Neural cell (in vitro differentiated cells): Measurements from ENCODE around the gene FAM163B. TPM values are rescaled to one million over a fixed set of nuclear protein-coding genes. Genes with fewer than 3 reads are reported as not detected.

Experiments used
- H2AFZ ChIP-seq: fragments of 200-600, 300-800 bp; sonication (generic), shearing (Covaris generic); 2 replicates; pipeline ENCODE4 v1.6.0; 2014; ENCODE audit warnings: low read depth, mild to moderate bottlenecking, antibody characterized with exemption, low read length, moderate library complexity
- H3F3A ChIP-seq: fragments of 200-600 bp; shearing (Covaris generic); 2 replicates; pipeline ENCODE4 v1.6.1; 2016; ENCODE audit warnings: mild to moderate bottlenecking, moderate library complexity, mixed read lengths, antibody characterized with exemption, low read length; ENCODE audit not compliant: insufficient read depth, poor library complexity, severe bottlenecking
- H3K27ac ChIP-seq: fragments of 200-600, 300-800 bp; sonication (generic), shearing (Covaris generic); 2 replicates; pipeline ENCODE4 v1.5.1; 2014; ENCODE audit warnings: mild to moderate bottlenecking, low read length, moderate library complexity
- H3K27me3 ChIP-seq: fragments of 300-800, 200-600 bp; sonication (generic), shearing (Covaris generic); 2 replicates; pipeline ENCODE4 v1.6.0; 2014; ENCODE audit warnings: mild to moderate bottlenecking, low read depth, low read length, moderate library complexity; ENCODE audit not compliant: insufficient read depth
- H3K36me3 ChIP-seq: fragments of 300-800, 200-600 bp; sonication (generic), shearing (Covaris generic); 2 replicates; pipeline ENCODE4 v1.5.1; 2014; ENCODE audit warnings: mild to moderate bottlenecking, antibody characterized with exemption, low read length, moderate library complexity; ENCODE audit not compliant: insufficient read depth
- H3K4me2 ChIP-seq: fragments of 300-800, 200-600 bp; sonication (generic), shearing (Covaris generic); 2 replicates; pipeline ENCODE4 v1.6.0; 2014; ENCODE audit warnings: mild to moderate bottlenecking, low read length
- H3K4me3 ChIP-seq: fragments of 300-800, 200-600 bp; sonication (generic), shearing (Covaris generic); 2 replicates; pipeline ENCODE4 v1.5.1; 2014; ENCODE audit warnings: mild to moderate bottlenecking, low read length, moderate library complexity
- H3K79me2 ChIP-seq: fragments of 200-600 bp; shearing (Covaris generic); replicated peaks from 2 replicates; pipeline ENCODE4 v1.6.0; 2014; ENCODE audit warnings: mild to moderate bottlenecking, low read length, moderate library complexity; ENCODE audit not compliant: insufficient read depth
- H3K9ac ChIP-seq: fragments of 300-800, 200-600 bp; sonication (generic), shearing (Covaris generic); 2 replicates; pipeline ENCODE4 v1.6.1; 2016; ENCODE audit warnings: mild to moderate bottlenecking, low read length, mixed read lengths
- H3K9me2 ChIP-seq: fragments of 200-600 bp; shearing (Covaris generic); 2 replicates; pipeline ENCODE4 v1.6.1; 2016; ENCODE audit warnings: mild to moderate bottlenecking, low read length, mixed read lengths; ENCODE audit not compliant: insufficient read depth
- H3K9me3 ChIP-seq: fragments of 200-600, 300-800 bp; sonication (generic), shearing (Covaris generic); 2 replicates; pipeline ENCODE4 v1.6.1; 2016; ENCODE audit warnings: mild to moderate bottlenecking, mixed run types, low read length, moderate library complexity, mixed read lengths
- H4K20me1 ChIP-seq: fragments of 200-600 bp; shearing (Covaris generic); 2 replicates; pipeline ENCODE4 v1.6.1; 2016; ENCODE audit warnings: mild to moderate bottlenecking, mixed run types; ENCODE audit not compliant: insufficient read depth
- CTCF ChIP-seq: fragments of 450-650 bp; IDR thresholded peaks from 2 replicates; pipeline ENCODE4 v1.5.1; 2014; ENCODE audit warnings: antibody characterized with exemption, mild to moderate bottlenecking, moderate library complexity; ENCODE audit not compliant: poor library complexity, severe bottlenecking
- EP300 ChIP-seq: fragments of 450-650 bp; conservative IDR thresholded peaks from 2 replicates; pipeline ENCODE4 v1.6.1; 2014; ENCODE audit warnings: antibody characterized with exemption, mild to moderate bottlenecking, moderate library complexity; ENCODE audit not compliant: poor library complexity, severe bottlenecking
- EZH2 ChIP-seq: fragments of 200-600, 300-800 bp; shearing (Covaris generic), sonication (generic); IDR thresholded peaks from 2 replicates; pipeline ENCODE4 v1.6.1; 2014; ENCODE audit warnings: antibody characterized with exemption, low read length, borderline replicate concordance, mild to moderate bottlenecking; ENCODE audit not compliant: insufficient read depth, poor library complexity, severe bottlenecking
- MXI1 ChIP-seq: fragments of 450-650 bp; conservative IDR thresholded peaks from 2 replicates; pipeline ENCODE4 v1.6.1; 2014; ENCODE audit warnings: antibody characterized with exemption, mild to moderate bottlenecking; ENCODE audit not compliant: poor library complexity, severe bottlenecking
- POLR2AphosphoS5 ChIP-seq: IDR thresholded peaks from 2 replicates; pipeline ENCODE4 v1.6.1; 2012
- RAD21 ChIP-seq: fragments of 450-650 bp; conservative IDR thresholded peaks from 2 replicates; pipeline ENCODE4 v1.6.1; 2014; ENCODE audit warnings: antibody characterized with exemption, mild to moderate bottlenecking, moderate library complexity
- REST ChIP-seq: IDR thresholded peaks from 2 replicates; pipeline ENCODE4 v1.6.1; 2012; ENCODE audit warnings: borderline replicate concordance
- SMC3 ChIP-seq: fragments of 450-650 bp; conservative IDR thresholded peaks from 2 replicates; pipeline ENCODE4 v1.6.1; 2014; ENCODE audit warnings: antibody characterized with exemption, mild to moderate bottlenecking, moderate library complexity; ENCODE audit not compliant: poor library complexity
- TAF1 ChIP-seq: IDR thresholded peaks from 2 replicates; pipeline ENCODE4 v1.6.1; 2012; ENCODE audit warnings: low read depth
- polyA plus RNA-seq: library from polyadenylated mRNA; depleted of rRNA; stranded (reverse); fragments of >200 nt; gene quantifications from 2 replicates; pipeline ENCODE4 v1.2.3, GENCODE V29; 2014

Gene FAM163B
- polyA plus RNA-seq, 1 donor from 2014 or later, result 1.5 TPM

GRCh38 chr9:133631111-133631510 lies 21.9 kb upstream of the FAM163B start:
- Histone ChIP-seq H3K36me3 (no peaks in the 10 kb centered on the region), H3K79me2 (no peaks in the 10 kb centered on the region), H3F3A (no peaks in the 10 kb centered on the region), H2AFZ (no peak overlapping the region), H3K27me3 (no peaks in the 10 kb centered on the region), H3K27ac (no peak overlapping the region), H3K4me2 (no peak overlapping the region), H3K9me2 (no peaks in the 10 kb centered on the region), H3K9me3 (no peaks in the 10 kb centered on the region), H3K9ac (no peak overlapping the region), H4K20me1 (no peaks in the 10 kb centered on the region), H3K4me3 (no peak overlapping the region)
- TF ChIP-seq SMC3, result no peak

GRCh38 chr9:133629221-133630110 lies 20.3 kb upstream of the FAM163B start:
- Histone ChIP-seq H3K9me2 (no peaks in the 10 kb centered on the region), H3K4me3 (no peak overlapping the region), H3F3A (no peaks in the 10 kb centered on the region), H3K27me3 (no peaks in the 10 kb centered on the region), H2AFZ (no peak overlapping the region), H3K27ac (no peak overlapping the region), H3K9me3 (peaks cover 6% of the 10 kb centered on the region), H3K9ac (no peak overlapping the region), H3K79me2 (no peaks in the 10 kb centered on the region), H3K4me2 (no peak overlapping the region), H3K36me3 (no peaks in the 10 kb centered on the region), H4K20me1 (no peaks in the 10 kb centered on the region)
- no peak for TF ChIP-seq EP300
- TF ChIP-seq TAF1, result no peak

GRCh38 chr9:133628766-133629165 lies 19.6 kb upstream of the FAM163B start:
- Histone ChIP-seq H3K4me3 (no peak overlapping the region), H2AFZ (no peak overlapping the region), H3K27me3 (no peaks in the 10 kb centered on the region), H3K79me2 (no peaks in the 10 kb centered on the region), H3K9me3 (peaks cover 6% of the 10 kb centered on the region), H3F3A (no peaks in the 10 kb centered on the region), H3K36me3 (no peaks in the 10 kb centered on the region), H3K9ac (no peak overlapping the region), H3K9me2 (no peaks in the 10 kb centered on the region), H4K20me1 (no peaks in the 10 kb centered on the region), H3K27ac (no peak overlapping the region), H3K4me2 (no peak overlapping the region)
- TF ChIP-seq MXI1, result no peak
- no peak for TF ChIP-seq CTCF
- no peak for TF ChIP-seq SMC3
- no peak for TF ChIP-seq REST
- no peak for TF ChIP-seq EZH2
- no peak for TF ChIP-seq RAD21
- TF ChIP-seq TAF1, result no peak
- TF ChIP-seq POLR2AphosphoS5, result no peak
- no peak for TF ChIP-seq EP300
